ENCODE data around the gene ITPK1. TPM values are rescaled to one million over a fixed set of nuclear protein-coding genes. Genes with fewer than 3 reads are reported as not detected.

Gene ITPK1
- total RNA-seq, 4 donors from 2014 or later: 132 to 172 (median 157) TPM

- H3K36me3 ChIP-seq: no peaks in the 10 kb centered on the region
- DNase-seq: no peak
- no peaks in the 10 kb centered on the region for H3K4me1 ChIP-seq
- TF ChIP-seq POLR2A (IDR thresholded peaks at IDR 0.05): no peak
- no peak for TF ChIP-seq CTCF (IDR thresholded peaks at IDR 0.05)
- H3K4me3 ChIP-seq: no peak overlapping the region
- no peak overlapping the region for H3K27ac ChIP-seq
- no peaks in the 10 kb centered on the region for H3K27me3 ChIP-seq
- no peaks in the 10 kb centered on the region for H3K9me3 ChIP-seq
Measured at GRCh38 chr14:92900660-92901059, 215.1 kb downstream of the ITPK1 start.

GRCh38 chr14:92898566-92899131, 217.1 kb downstream of the ITPK1 start:
- no peaks in the 10 kb centered on the region for H3K36me3 ChIP-seq
- no peak overlapping the region for H3K4me3 ChIP-seq
- H3K27me3 ChIP-seq: no peaks in the 10 kb centered on the region
- no peaks in the 10 kb centered on the region for H3K4me1 ChIP-seq
- no peak for TF ChIP-seq CTCF (IDR thresholded peaks at IDR 0.05)
- no peak for TF ChIP-seq POLR2A (IDR thresholded peaks at IDR 0.05)
- H3K9me3 ChIP-seq: peaks cover 0 to 4% (median 0%) of the 10 kb centered on the region in 4 donors
- DNase-seq: no peak
- H3K27ac ChIP-seq: no peak overlapping the region

GRCh38 chr14:92897922-92898565, 217.7 kb downstream of the ITPK1 start:
- Histone ChIP-seq H3K4me3 (no peak overlapping the region), H3K4me1 (no peaks in the 10 kb centered on the region), H3K27me3 (no peaks in the 10 kb centered on the region), H3K27ac (no peak overlapping the region), H3K36me3 (no peaks in the 10 kb centered on the region), H3K9me3 (peaks cover 0 to 8% (median 0%) of the 10 kb centered on the region in 4 donors)
- no peak for DNase-seq
- TF ChIP-seq CTCF (IDR thresholded peaks at IDR 0.05): no peak
- TF ChIP-seq POLR2A (IDR thresholded peaks at IDR 0.05): no peak

- Histone ChIP-seq H3K36me3 (no peaks in the 10 kb centered on the region), H3K9me3 (peaks cover 0 to 14% (median 0%) of the 10 kb centered on the region in 4 donors), H3K4me1 (no peaks in the 10 kb centered on the region), H3K27me3 (no peaks in the 10 kb centered on the region), H3K27ac (no peak overlapping the region), H3K4me3 (no peak overlapping the region)
- no peak for TF ChIP-seq CTCF (IDR thresholded peaks at IDR 0.05)
- no peak for TF ChIP-seq POLR2A (IDR thresholded peaks at IDR 0.05)
- DNase-seq: no peak
Measured at GRCh38 chr14:92895352-92895878, 220.3 kb downstream of the ITPK1 start.

GRCh38 chr14:92892589-92892988, 223.1 kb downstream of the ITPK1 start:
- TF ChIP-seq CTCF (IDR thresholded peaks at IDR 0.05): no peak
- TF ChIP-seq POLR2A (IDR thresholded peaks at IDR 0.05): no peak
- Histone ChIP-seq H3K9me3 (peaks cover 0 to 14% (median 0%) of the 10 kb centered on the region in 4 donors), H3K4me3 (no peak overlapping the region), H3K4me1 (no peaks in the 10 kb centered on the region), H3K27ac (no peak overlapping the region), H3K36me3 (no peaks in the 10 kb centered on the region), H3K27me3 (no peaks in the 10 kb centered on the region)
- no peak for DNase-seq
